Panc1 (cell line): Measurements from ENCODE around the gene DTWD1. TPM values are rescaled to one million over a fixed set of nuclear protein-coding genes. Genes with fewer than 3 reads are reported as not detected.

Source experiments
- ATAC-seq: fragments of 200-7000 bp; cut with Tn5 transposase; 2 replicates; pipeline ENCODE4 v1.9.1; 2020; ENCODE audit warnings: mild to moderate bottlenecking, moderate library complexity
- BruUV-seq: library from RNA; stranded (reverse); fragments of 400-500 nt; replicated peaks from 2 replicates; lab custom pipeline; 2021; lab: Mats Ljungman, UMichigan
- CTCF ChIA-PET: fragments of 300-600 bp; sonication (Branson Sonifier 250); formaldehyde crosslinking; loops from one replicate; lab custom pipeline; 2022; ENCODE audit warnings: antibody characterized with exemption; lab: Charles Lee
- POLR2A ChIA-PET: fragments of 300-600 bp; sonication (Branson Sonifier 250); formaldehyde crosslinking; loops from one replicate; lab custom pipeline; 2022; ENCODE audit warnings: antibody characterized with exemption; lab: Charles Lee
- DNase-seq: peaks from one replicate; pipeline ENCODE4 v3.0.0-alpha.2; 2010; ENCODE audit warnings: low read depth, low spot score
- H3K27ac ChIP-seq: 2 replicates; pipeline ENCODE4 v1.5.1; 2011; ENCODE audit warnings: mild to moderate bottlenecking, low read length, inconsistent platforms
- H3K27me3 ChIP-seq: fragments of 200-500 bp; sonication (Bioruptor generic); 2 replicates; pipeline ENCODE4 v1.6.0; 2014; ENCODE audit warnings: low read length, inconsistent platforms; ENCODE audit not compliant: control insufficient read depth, insufficient read depth
- H3K36me3 ChIP-seq: fragments of 200-500 bp; sonication (Bioruptor generic); 2 replicates; pipeline ENCODE4 v1.5.1; 2014; ENCODE audit warnings: inconsistent platforms, mild to moderate bottlenecking, low read length, moderate library complexity; ENCODE audit not compliant: control insufficient read depth, insufficient read depth
- H3K4me1 ChIP-seq: 2 replicates; pipeline ENCODE4 v1.5.1; 2011; ENCODE audit warnings: inconsistent platforms, mild to moderate bottlenecking, low read length, moderate library complexity; ENCODE audit not compliant: control insufficient read depth, insufficient read depth
- H3K4me3 ChIP-seq, 2 experiments: 2 replicates each; pipeline ENCODE4 v1.5.1; 2011 to 2012; ENCODE audit warnings: low read depth in 2 of 2, low read length in 2 of 2, mild to moderate bottlenecking in 2 of 2, inconsistent platforms in 1 of 2, moderate library complexity in 1 of 2
- H3K9me3 ChIP-seq: fragments of 200-500 bp; sonication (Bioruptor generic); 2 replicates; pipeline ENCODE4 v1.5.1; 2014; ENCODE audit warnings: low read depth, mild to moderate bottlenecking, inconsistent platforms, low read length, moderate library complexity; ENCODE audit not compliant: control insufficient read depth, insufficient read depth
- POLR2AphosphoS5 ChIP-seq: IDR thresholded peaks from 2 replicates; pipeline ENCODE4 v1.6.1; 2012; ENCODE audit warnings: mild to moderate bottlenecking, low read depth, low read length, moderate library complexity
- SIN3A ChIP-seq: IDR thresholded peaks from 2 replicates; pipeline ENCODE4 v1.6.1; 2012; ENCODE audit warnings: low read depth, mild to moderate bottlenecking, low read length, moderate library complexity, borderline replicate concordance; ENCODE audit not compliant: insufficient read depth
- TCF7L2 ChIP-seq: IDR thresholded peaks from 2 replicates; pipeline ENCODE4 v1.6.1; 2011; ENCODE audit warnings: mild to moderate bottlenecking, low read depth, low read length, inconsistent platforms
- in situ Hi-C: cut with HindIII; loops from 2 replicates; pipeline ENCODE4 v1.10.0; 2016; ENCODE audit warnings: low sequenced_read_pairs, low pct_unique_long_range_greater_than_20kb
- intact Hi-C: fragments of 100-400 bp; cut with micrococcal nuclease; formaldehyde crosslinking; loops from one replicate; pipeline ENCODE4 v1.10.0; 2022; ENCODE audit not compliant: unreplicated experiment
- total RNA-seq: library from RNA; stranded (reverse); gene quantifications from one replicate; pipeline ENCODE4 v1.2.1, GENCODE V29; 2021; ENCODE audit not compliant: unreplicated experiment
- TF ChIP-seq, protein P1 (sequence below), 2 experiments: IDR thresholded peaks; 2 replicates each; pipeline ENCODE4 v1.6.1; 2011 to 2012; ENCODE audit warnings: low read depth in 2 of 2, control low read depth in 1 of 2, low read length in 1 of 2, mild to moderate bottlenecking in 1 of 2, moderate library complexity in 1 of 2; ENCODE audit not compliant: insufficient read depth in 1 of 2
- TF ChIP-seq, protein P2 (sequence below): fragments of 450-650 bp; IDR thresholded peaks from 2 replicates; pipeline ENCODE4 v1.5.1; 2017; ENCODE audit warnings: mild to moderate bottlenecking

The DTWD1 gene
- total RNA-seq, 1 experiment from 2014 or later = 19.8 TPM

DNA sequence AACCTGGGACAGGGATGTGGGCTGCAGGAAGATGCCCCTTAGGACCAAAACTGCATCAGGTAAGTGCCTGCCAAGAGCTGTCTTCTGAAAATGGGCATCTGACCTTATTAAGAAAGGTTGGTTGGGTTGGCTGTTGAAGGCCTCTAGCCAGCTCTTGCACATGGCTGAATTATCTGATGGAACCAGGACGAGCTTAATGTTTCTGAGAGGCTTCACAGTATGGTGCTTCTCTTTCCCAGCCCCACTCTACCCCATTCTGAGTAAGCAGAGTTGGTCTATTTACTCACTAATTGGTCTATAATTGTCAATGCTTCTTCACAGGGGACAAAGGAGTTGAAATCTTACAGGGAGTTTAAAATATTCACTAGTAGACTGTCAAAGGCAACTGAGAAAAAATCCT, 48.4 kb downstream of the DTWD1 start:
- intact Hi-C loops = no loop called here
- ATAC-seq = no peak
- H3K36me3 ChIP-seq = no peaks in the 10 kb centered on the region
- no peak overlapping the region for H3K27ac ChIP-seq
- in situ Hi-C loops = no loop called here
- H3K4me3 ChIP-seq = no peak overlapping the region
- H3K9me3 ChIP-seq = no peaks in the 10 kb centered on the region
- POLR2A ChIA-PET = no interaction called here
- no peaks in the 10 kb centered on the region for H3K27me3 ChIP-seq
- H3K4me1 ChIP-seq = no peaks in the 10 kb centered on the region
- DNase-seq = no peak
- TF ChIP-seq POLR2AphosphoS5 (no peak), TCF7L2 (no peak)
- CTCF ChIA-PET = no interaction called here
- BruUV-seq = no TSS peak

DNA sequence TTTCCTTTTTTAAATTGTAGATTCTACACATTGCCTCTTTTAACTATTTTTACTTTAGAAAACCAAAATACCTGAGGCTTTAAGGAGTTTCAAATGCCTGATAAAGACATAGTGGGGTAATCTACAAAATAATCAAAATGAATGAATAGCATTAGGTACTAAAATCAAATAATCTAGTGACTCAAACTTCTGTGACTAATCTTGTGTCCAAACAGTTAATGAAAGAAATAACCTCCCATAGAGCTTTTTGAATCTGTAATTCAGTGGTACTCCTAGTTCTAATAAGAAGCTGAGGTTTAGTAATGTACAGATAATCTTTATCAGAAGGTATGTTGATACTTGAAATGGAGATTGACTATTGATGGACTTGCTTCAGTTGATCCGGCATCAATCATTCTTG, 53.0 kb downstream of the DTWD1 start:
- Histone ChIP-seq H3K27me3 (no peaks in the 10 kb centered on the region), H3K4me1 (no peaks in the 10 kb centered on the region), H3K4me3 (no peak overlapping the region), H3K36me3 (no peaks in the 10 kb centered on the region), H3K27ac (no peak overlapping the region), H3K9me3 (no peaks in the 10 kb centered on the region)
- no TSS peak for BruUV-seq
- TF ChIP-seq SIN3A (no peak), TCF7L2 (no peak), POLR2AphosphoS5 (no peak)
- TF ChIP-seq, protein P1, sequence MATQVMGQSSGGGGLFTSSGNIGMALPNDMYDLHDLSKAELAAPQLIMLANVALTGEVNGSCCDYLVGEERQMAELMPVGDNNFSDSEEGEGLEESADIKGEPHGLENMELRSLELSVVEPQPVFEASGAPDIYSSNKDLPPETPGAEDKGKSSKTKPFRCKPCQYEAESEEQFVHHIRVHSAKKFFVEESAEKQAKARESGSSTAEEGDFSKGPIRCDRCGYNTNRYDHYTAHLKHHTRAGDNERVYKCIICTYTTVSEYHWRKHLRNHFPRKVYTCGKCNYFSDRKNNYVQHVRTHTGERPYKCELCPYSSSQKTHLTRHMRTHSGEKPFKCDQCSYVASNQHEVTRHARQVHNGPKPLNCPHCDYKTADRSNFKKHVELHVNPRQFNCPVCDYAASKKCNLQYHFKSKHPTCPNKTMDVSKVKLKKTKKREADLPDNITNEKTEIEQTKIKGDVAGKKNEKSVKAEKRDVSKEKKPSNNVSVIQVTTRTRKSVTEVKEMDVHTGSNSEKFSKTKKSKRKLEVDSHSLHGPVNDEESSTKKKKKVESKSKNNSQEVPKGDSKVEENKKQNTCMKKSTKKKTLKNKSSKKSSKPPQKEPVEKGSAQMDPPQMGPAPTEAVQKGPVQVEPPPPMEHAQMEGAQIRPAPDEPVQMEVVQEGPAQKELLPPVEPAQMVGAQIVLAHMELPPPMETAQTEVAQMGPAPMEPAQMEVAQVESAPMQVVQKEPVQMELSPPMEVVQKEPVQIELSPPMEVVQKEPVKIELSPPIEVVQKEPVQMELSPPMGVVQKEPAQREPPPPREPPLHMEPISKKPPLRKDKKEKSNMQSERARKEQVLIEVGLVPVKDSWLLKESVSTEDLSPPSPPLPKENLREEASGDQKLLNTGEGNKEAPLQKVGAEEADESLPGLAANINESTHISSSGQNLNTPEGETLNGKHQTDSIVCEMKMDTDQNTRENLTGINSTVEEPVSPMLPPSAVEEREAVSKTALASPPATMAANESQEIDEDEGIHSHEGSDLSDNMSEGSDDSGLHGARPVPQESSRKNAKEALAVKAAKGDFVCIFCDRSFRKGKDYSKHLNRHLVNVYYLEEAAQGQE (IDR thresholded peaks at IDR 0.05; ENCODE audit: insufficient read depth in 1 of 2, low read depth in 2 of 2, low read length in 1 of 2) = no peak
- TF ChIP-seq, protein P2, sequence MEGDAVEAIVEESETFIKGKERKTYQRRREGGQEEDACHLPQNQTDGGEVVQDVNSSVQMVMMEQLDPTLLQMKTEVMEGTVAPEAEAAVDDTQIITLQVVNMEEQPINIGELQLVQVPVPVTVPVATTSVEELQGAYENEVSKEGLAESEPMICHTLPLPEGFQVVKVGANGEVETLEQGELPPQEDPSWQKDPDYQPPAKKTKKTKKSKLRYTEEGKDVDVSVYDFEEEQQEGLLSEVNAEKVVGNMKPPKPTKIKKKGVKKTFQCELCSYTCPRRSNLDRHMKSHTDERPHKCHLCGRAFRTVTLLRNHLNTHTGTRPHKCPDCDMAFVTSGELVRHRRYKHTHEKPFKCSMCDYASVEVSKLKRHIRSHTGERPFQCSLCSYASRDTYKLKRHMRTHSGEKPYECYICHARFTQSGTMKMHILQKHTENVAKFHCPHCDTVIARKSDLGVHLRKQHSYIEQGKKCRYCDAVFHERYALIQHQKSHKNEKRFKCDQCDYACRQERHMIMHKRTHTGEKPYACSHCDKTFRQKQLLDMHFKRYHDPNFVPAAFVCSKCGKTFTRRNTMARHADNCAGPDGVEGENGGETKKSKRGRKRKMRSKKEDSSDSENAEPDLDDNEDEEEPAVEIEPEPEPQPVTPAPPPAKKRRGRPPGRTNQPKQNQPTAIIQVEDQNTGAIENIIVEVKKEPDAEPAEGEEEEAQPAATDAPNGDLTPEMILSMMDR = no peak
- in situ Hi-C loops (no loop called here), intact Hi-C loops (no loop called here)
- POLR2A ChIA-PET = no interaction called here
- CTCF ChIA-PET = no interaction called here
- ATAC-seq = no peak
- DNase-seq = no peak

DNA sequence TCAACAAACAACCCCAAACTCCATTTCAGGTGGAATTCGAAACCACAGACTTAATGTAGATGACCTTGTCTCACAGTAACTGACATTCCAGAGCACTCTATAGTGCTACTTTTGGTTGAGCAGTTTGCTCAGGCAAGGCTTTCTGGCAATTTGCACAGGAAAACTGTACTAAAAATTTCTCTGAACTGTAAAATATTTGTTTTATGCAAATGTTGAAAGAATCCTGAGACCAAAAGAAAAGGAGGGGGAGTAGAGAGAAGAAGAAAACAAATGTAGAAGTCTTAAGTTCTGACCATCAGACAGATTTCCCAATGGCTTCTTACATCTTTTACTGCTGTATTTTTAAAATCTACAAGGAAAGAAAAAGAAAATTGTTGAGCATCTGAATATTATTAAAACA, 53.5 kb downstream of the DTWD1 start:
- H3K4me1 ChIP-seq = no peaks in the 10 kb centered on the region
- TF ChIP-seq, protein P2 = no peak
- TF ChIP-seq TCF7L2 = no peak
- no peak for TF ChIP-seq POLR2AphosphoS5
- TF ChIP-seq, protein P1 (IDR thresholded peaks at IDR 0.05; ENCODE audit: insufficient read depth in 1 of 2, low read depth in 2 of 2, low read length in 1 of 2) = no peak
- TF ChIP-seq SIN3A = no peak
- in situ Hi-C loops (no loop called here), intact Hi-C loops (no loop called here)
- no peak for DNase-seq
- H3K27me3 ChIP-seq = no peaks in the 10 kb centered on the region
- H3K9me3 ChIP-seq = no peaks in the 10 kb centered on the region
- BruUV-seq = no TSS peak
- no peak overlapping the region for H3K4me3 ChIP-seq
- no peaks in the 10 kb centered on the region for H3K36me3 ChIP-seq
- ChIA-PET CTCF (no interaction called here), POLR2A (no interaction called here)
- no peak for ATAC-seq
- no peak overlapping the region for H3K27ac ChIP-seq
